Omental fat pad (tissue), 4 donors: ENCODE data around the gene TMEM88. TPM values are rescaled to one million over a fixed set of nuclear protein-coding genes. Genes with fewer than 3 reads are reported as not detected.
"Not testable (repeated sequence)": the region's sequence is repeated elsewhere in the genome, so short reads cannot be mapped to it uniquely, and the experiment has no call there.

Experiments used
- ATAC-seq: fragments of 150-250 bp; one replicate; pipeline ENCODE4 v1.9.1; 2016; ENCODE audit warnings: mild to moderate bottlenecking, moderate library complexity; ENCODE audit not compliant: low FRiP score
- DNase-seq: peaks from one replicate; pipeline ENCODE4 v3.0.0-alpha.2; 2019; ENCODE audit warnings: low spot score
- total RNA-seq, 4 donors: library from RNA; depleted of rRNA; stranded (reverse); fragments of >200 nt; gene quantifications; one replicate each; pipeline ENCODE4 v1.1.0, GENCODE V29; 2016
- TF ChIP-seq, protein P1 (sequence below), 3 donors: fragments of 450-650 bp; IDR thresholded peaks; one replicate each; pipeline ENCODE4 v1.5.1; 2016 to 2017; ENCODE audit warnings: antibody characterized with exemption in 3 of 3, mild to moderate bottlenecking in 3 of 3, moderate library complexity in 2 of 3

TMEM88 gene
- total RNA-seq: 10 to 100 TPM; 20.2 to 99.9 (median 24.6) TPM

DNA sequence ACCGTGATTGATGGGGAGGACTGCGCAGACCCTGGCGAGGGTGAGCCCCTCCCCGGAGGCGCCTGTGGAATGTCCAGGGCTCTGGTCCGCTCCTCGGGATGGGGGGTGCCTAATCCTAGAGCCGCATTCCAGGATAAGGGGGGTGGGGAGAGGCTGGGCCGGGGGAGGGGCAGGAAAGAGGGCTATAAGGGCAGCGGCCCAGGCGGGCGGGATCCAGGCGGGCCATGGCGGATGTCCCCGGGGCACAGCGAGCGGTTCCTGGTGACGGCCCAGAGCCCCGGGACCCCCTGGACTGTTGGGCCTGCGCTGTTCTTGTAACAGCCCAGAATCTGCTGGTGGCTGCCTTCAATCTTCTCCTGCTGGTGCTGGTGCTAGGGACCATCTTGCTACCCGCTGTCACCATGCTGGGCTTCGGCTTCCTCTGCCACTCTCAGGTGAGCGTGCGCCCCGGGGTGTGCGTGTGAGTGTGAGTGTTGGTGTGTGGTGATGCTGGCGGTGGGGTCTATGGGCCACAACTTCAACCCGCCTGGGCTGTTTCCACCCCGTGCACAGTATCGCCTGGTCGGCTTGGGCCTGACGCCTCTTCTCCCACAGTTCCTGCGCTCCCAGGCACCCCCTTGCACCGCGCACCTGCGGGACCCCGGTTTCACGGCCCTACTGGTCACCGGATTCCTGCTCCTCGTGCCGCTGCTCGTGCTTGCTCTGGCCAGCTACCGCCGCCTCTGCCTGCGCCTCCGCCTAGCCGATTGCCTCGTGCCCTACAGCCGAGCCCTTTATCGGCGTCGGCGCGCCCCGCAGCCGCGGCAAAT lies at the start of gene TMEM88:
TSS of gene TMEM88 (plus strand) at position 216 of the 809 bp plus-strand sequence. CDS start at position 225, 9 bp downstream.
- no peak for ATAC-seq
- TF ChIP-seq, protein P1, sequence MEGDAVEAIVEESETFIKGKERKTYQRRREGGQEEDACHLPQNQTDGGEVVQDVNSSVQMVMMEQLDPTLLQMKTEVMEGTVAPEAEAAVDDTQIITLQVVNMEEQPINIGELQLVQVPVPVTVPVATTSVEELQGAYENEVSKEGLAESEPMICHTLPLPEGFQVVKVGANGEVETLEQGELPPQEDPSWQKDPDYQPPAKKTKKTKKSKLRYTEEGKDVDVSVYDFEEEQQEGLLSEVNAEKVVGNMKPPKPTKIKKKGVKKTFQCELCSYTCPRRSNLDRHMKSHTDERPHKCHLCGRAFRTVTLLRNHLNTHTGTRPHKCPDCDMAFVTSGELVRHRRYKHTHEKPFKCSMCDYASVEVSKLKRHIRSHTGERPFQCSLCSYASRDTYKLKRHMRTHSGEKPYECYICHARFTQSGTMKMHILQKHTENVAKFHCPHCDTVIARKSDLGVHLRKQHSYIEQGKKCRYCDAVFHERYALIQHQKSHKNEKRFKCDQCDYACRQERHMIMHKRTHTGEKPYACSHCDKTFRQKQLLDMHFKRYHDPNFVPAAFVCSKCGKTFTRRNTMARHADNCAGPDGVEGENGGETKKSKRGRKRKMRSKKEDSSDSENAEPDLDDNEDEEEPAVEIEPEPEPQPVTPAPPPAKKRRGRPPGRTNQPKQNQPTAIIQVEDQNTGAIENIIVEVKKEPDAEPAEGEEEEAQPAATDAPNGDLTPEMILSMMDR (IDR thresholded peaks at IDR 0.05): no peak
- no peak for DNase-seq

- TF ChIP-seq, protein P1 (IDR thresholded peaks at IDR 0.05): no peak
- ATAC-seq: no peak
- DNase-seq: no peak
Observed at GRCh38 chr17:7806587-7806986, 48.3 kb upstream of the TMEM88 start.

- TF ChIP-seq, protein P1 (IDR thresholded peaks at IDR 0.05): no peak
- ATAC-seq: peak; percentile 21
- no peak for DNase-seq
Observed at GRCh38 chr17:7807206-7807605, 47.7 kb upstream of the TMEM88 start.

- TF ChIP-seq, protein P1 (IDR thresholded peaks at IDR 0.05): no peak
- ATAC-seq: no peak
- no peak for DNase-seq
Observed at GRCh38 chr17:7809086-7809790, 45.6 kb upstream of the TMEM88 start.

DNA sequence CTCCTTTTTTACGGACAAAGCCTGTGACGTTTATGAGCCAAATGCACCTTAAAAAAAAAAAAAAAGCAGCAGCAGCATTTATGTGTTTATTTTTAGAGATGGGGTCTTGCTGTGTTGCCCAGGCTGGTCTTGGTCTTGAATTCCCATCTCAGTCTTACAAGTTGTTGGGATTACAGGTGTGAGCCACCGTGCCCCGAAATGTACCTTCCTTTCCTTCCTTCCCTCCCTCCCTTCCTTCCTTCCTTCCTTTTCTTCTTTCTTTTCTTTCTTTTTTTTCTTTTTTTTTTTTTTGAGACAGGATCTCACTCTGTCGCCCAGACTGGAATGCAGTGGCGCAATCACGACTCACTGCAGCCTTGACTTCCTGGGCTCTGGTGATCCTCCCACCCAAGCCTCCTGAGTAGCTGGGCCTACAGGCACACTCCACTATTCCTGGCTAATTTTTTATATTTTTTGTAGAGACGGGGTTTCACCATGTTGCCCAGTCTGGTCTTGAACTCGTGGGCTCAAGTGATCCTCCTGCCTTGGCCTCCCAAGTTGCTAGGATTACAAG lies 45.0 kb upstream of the TMEM88 start:
- not testable (repeated sequence) for ATAC-seq, DNase-seq

DNA sequence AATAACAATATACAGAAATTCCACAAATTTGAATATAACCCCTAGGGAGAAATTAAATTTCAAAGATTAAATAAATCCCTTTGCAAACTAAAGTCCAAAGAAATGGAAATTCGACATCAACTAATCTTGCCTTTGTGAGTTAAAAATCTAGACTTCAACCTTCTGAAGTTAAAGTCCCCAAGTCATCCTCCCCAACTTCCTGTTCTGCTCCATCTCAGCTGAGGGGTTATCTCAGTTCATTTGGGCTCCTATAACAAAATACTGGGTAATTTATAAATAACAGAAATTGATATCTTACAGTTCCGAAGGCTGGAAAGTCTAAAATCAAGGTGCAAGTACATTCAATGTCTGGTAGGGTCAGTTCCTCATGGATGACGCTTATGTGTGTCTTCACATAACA lies 43.6 kb upstream of the TMEM88 start:
- TF ChIP-seq, protein P1 (IDR thresholded peaks at IDR 0.05): no peak
- no peak for DNase-seq
- no peak for ATAC-seq

GRCh38 chr17:7814969-7815368 lies 39.9 kb upstream of the TMEM88 start:
- TF ChIP-seq, protein P1 (IDR thresholded peaks at IDR 0.05): no peak
- DNase-seq (no peak), ATAC-seq (no peak)
